Measurements from ENCODE around the gene TEDC2. TPM values are rescaled to one million over a fixed set of nuclear protein-coding genes. Genes with fewer than 3 reads are reported as not detected.

TEDC2 gene
- total and polyA plus RNA-seq, 9 of the 15 experiments (the other 6 are each of a cell fraction or from before 2014, with no cell fraction given): 0.75 to 57.0 (median 17.6) TPM

DNA sequence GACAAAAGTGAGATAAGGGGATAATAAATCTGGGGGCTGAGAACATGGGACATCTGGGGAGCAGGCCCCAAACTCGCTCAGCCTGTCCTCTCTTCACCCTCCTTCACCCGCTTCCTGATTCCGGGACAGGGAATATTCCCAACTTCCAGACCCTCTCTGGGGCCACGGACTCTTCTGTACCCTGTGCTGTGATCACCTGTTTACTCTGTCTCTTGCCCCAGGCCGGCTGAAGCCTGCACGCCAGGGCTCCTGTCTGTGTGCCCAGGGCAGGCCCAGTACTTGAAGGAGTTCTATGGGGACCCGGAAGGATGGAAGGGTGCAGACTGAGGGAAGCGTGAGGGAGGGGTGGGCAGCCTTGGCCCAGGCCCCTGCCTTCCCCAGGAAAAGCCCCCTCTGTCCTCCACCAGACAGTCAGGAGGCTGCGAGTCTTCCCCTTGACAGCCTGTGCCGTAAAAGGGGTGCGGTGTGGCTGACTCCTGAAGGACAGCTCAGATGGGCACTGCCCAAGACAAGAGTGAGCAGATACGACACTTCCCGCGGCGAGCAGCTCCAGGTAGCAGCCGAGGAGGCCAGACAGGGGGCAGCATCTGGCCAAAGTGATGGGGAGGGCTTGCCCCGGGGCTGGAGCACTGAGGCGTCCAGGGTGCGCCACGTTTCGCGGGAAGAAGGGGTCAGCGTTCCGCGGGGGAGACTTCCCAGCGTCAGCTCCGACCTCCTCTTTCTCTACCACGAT lies 31.7 kb upstream of the TEDC2 start (continued):
- peak in 1 of 3 experiments; percentile 74 for TF ChIP-seq YY1 (IDR thresholded peaks at IDR 0.05; ENCODE audit: borderline replicate concordance in 1 of 3, control insufficient read depth in 1 of 3, extremely low read depth in 1 of 3, insufficient read depth in 3 of 3, insufficient read length in 1 of 3, insufficient replicate concordance in 2 of 3, low read depth in 1 of 3, low read length in 2 of 3)
- peak; percentile 60; the same call in 1 of the 2 replicates for TF ChIP-seq MTA3 (IDR thresholded peaks at IDR 0.05; ENCODE audit: borderline replicate concordance)
- TF ChIP-seq, protein P1, sequence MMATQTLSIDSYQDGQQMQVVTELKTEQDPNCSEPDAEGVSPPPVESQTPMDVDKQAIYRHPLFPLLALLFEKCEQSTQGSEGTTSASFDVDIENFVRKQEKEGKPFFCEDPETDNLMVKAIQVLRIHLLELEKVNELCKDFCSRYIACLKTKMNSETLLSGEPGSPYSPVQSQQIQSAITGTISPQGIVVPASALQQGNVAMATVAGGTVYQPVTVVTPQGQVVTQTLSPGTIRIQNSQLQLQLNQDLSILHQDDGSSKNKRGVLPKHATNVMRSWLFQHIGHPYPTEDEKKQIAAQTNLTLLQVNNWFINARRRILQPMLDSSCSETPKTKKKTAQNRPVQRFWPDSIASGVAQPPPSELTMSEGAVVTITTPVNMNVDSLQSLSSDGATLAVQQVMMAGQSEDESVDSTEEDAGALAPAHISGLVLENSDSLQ (IDR thresholded peaks at IDR 0.05): peak; percentile 56
- peak; percentile 45; the same call in 1 of the 2 replicates for TF ChIP-seq ATF7 (IDR thresholded peaks at IDR 0.05)

DNA sequence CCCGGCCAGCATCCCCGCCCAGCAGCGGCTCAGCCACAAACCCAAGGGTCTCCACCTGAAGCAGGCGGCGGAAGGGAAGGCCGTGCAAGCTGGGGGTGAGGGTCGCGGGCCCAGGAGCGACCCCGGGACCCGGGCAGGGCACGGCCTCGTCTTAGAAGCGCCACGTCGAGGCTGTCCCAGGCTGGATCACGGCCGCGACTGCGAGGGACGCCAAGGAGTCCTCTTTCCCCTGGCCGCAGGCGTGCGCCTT lies 31.2 kb upstream of the TEDC2 start:
- peak overlapping the region; percentile 93 for H3K4me3 ChIP-seq
- no peaks in the 10 kb centered on the region for H3K9me1 ChIP-seq (ENCODE audit: control insufficient read depth, insufficient read depth, low read length)
- DNase-seq (ENCODE audit: extremely low read depth in 1 of 4, low spot score in 3 of 4) (no peak), FAIRE-seq (no peak), ATAC-seq (no peak)
- H3K9me3 ChIP-seq (replicated peaks; ENCODE audit: control insufficient read depth, insufficient read depth, low read depth, low read length): no peaks in the 10 kb centered on the region
- intact Hi-C loops (cut with micrococcal nuclease): loop anchor here (2.0 kb wide), 2 partner anchors 72 to 132 kb away; no protein-coding TSS in a partner anchor
- in situ Hi-C loops (cut with MboI): no loop called here
- under 1% methylated on average over 19 of the region's 24 CpGs for WGBS (ENCODE audit: insufficient coverage, low coverage, missing lambda C conversion rate)
- peak overlapping the region; percentile 94 for H3K4me2 ChIP-seq (ENCODE audit: insufficient read depth, low read length)
- no TSS peak for BruUV-seq (replicated peaks)
- H3K79me2 ChIP-seq (ENCODE audit: control insufficient read depth, insufficient read depth, low read length): peaks cover 44% of the 10 kb centered on the region
- H2AFZ ChIP-seq (ENCODE audit: low read depth, low read length): peak overlapping the region; percentile 96
- no peaks in the 10 kb centered on the region for H3K27me3 ChIP-seq (ENCODE audit: control insufficient read depth in 2 of 2, insufficient read depth in 2 of 2, low read length in 2 of 2)
- ChIA-PET CTCF (ENCODE audit: low intra/inter-chr PET ratio) (interaction anchor here (3.0 to 3.8 kb wide), 2 partner anchors 73 to 88 kb away, joined by 12 to 17 read pairs; partner anchors contain the start of gene ABCA3), POLR2A (interaction anchor here (0.8 to 2.8 kb wide), 10 partner anchors 10 to 274 kb away, joined by 3 to 17 read pairs (median 4); partner anchors contain the start of gene TRAF7)
- H3K4me1 ChIP-seq (replicated peaks in 1 of 2; ENCODE audit: control insufficient read depth in 2 of 2, insufficient read depth in 2 of 2, low read length in 2 of 2): peaks cover 21 to 34% of the 10 kb centered on the region in 2 experiments; a peak in 4 of 5 replicates
- no peaks in the 10 kb centered on the region; the same call in none of the 2 replicates for H4K20me1 ChIP-seq (replicated peaks; ENCODE audit: control insufficient read depth, insufficient read depth, low read length)
- H3K36me3 ChIP-seq (ENCODE audit: control insufficient read depth, insufficient read depth, low read length): peaks cover 37% of the 10 kb centered on the region
- peak overlapping the region; percentile 98 for H3K27ac ChIP-seq (ENCODE audit: extremely low read depth, low read depth, low read length)
- H3K9ac ChIP-seq (ENCODE audit: insufficient read depth in 1 of 2, low read depth in 2 of 2, low read length in 2 of 2): peak overlapping the region; percentile 99
- TF ChIP-seq, protein P2, sequence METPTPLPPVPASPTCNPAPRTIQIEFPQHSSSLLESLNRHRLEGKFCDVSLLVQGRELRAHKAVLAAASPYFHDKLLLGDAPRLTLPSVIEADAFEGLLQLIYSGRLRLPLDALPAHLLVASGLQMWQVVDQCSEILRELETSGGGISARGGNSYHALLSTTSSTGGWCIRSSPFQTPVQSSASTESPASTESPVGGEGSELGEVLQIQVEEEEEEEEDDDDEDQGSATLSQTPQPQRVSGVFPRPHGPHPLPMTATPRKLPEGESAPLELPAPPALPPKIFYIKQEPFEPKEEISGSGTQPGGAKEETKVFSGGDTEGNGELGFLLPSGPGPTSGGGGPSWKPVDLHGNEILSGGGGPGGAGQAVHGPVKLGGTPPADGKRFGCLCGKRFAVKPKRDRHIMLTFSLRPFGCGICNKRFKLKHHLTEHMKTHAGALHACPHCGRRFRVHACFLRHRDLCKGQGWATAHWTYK (CRISPR knock-in tag; IDR thresholded peaks at IDR 0.05): no peak
- TF ChIP-seq, protein P3, sequence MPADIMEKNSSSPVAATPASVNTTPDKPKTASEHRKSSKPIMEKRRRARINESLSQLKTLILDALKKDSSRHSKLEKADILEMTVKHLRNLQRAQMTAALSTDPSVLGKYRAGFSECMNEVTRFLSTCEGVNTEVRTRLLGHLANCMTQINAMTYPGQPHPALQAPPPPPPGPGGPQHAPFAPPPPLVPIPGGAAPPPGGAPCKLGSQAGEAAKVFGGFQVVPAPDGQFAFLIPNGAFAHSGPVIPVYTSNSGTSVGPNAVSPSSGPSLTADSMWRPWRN (IDR thresholded peaks at IDR 0.05; ENCODE audit: low read depth): no peak

All from K562 (cell line).